RWPE1 (cell line): ENCODE data around the gene AJAP1.

ENCODE experiments used
- CTCF ChIA-PET: fragments of 350-600 bp; sonication (Branson Sonifier 250); formaldehyde crosslinking; extraction: SDS; loops from one replicate; lab custom pipeline; 2021; lab: Yijun Ruan, JAX
- POLR2A ChIA-PET: fragments of 400-600 bp; formaldehyde crosslinking; extraction: SDS; loops from one replicate; lab custom pipeline; 2020; ENCODE audit warnings: antibody characterized with exemption; ENCODE audit not compliant: low non-redundant PET; lab: Yijun Ruan, JAX
- DNase-seq: peaks from one replicate; pipeline ENCODE4 v3.0.0; 2012; ENCODE audit warnings: low spot score
- H3K27ac ChIP-seq: fragments of 450-650 bp; 2 replicates; pipeline ENCODE4 v1.5.1; 2017
- CTCF ChIP-seq: fragments of 450-650 bp; conservative IDR thresholded peaks from 2 replicates; pipeline ENCODE4 v1.5.1; 2017; ENCODE audit warnings: low read depth, mild to moderate bottlenecking

AJAP1 gene

GRCh38 chr1:4825800-4826450, 171.5 kb downstream of the AJAP1 start:
- 0 out of 2 replicates have a peak, but pooled peaks have one; percentile 13 for TF ChIP-seq CTCF
- ChIA-PET CTCF (interaction anchor here (0.6 to 0.7 kb wide), 2 partner anchors 163 to 166 kb away, joined by 3 read pairs; no protein-coding TSS in a partner anchor), POLR2A (no interaction called here)
- no peak overlapping the region for H3K27ac ChIP-seq
- peak; percentile 25 for DNase-seq

GRCh38 chr1:4830707-4831106, 176.3 kb downstream of the AJAP1 start:
- H3K27ac ChIP-seq, result no peak overlapping the region
- ChIA-PET POLR2A (no interaction called here), CTCF (no interaction called here)
- TF ChIP-seq CTCF, result no peak
- no peak for DNase-seq

GRCh38 chr1:4836574-4836973, 182.2 kb downstream of the AJAP1 start:
- no peak for DNase-seq
- no peak overlapping the region for H3K27ac ChIP-seq
- ChIA-PET CTCF (no interaction called here), POLR2A (no interaction called here)
- no peak for TF ChIP-seq CTCF

- DNase-seq, result no peak
- peak overlapping the region; percentile 71 for H3K27ac ChIP-seq
- CTCF ChIA-PET, result no interaction called here
- POLR2A ChIA-PET, result no interaction called here
- no peak for TF ChIP-seq CTCF
These were observed 182.7 kb downstream of the AJAP1 start for GRCh38 chr1:4837031-4837600.

- TF ChIP-seq CTCF, result no peak
- POLR2A ChIA-PET, result no interaction called here
- peak overlapping the region; percentile 71 for H3K27ac ChIP-seq
- CTCF ChIA-PET, result no interaction called here
- peak; percentile 51 for DNase-seq
These were observed 183.3 kb downstream of the AJAP1 start for GRCh38 chr1:4837752-4838151.

- TF ChIP-seq CTCF, result no peak
- H3K27ac ChIP-seq, result peak overlapping the region; percentile 71
- POLR2A ChIA-PET, result no interaction called here
- CTCF ChIA-PET, result no interaction called here
- DNase-seq, result peak; percentile 61
These were observed 183.8 kb downstream of the AJAP1 start for GRCh38 chr1:4838231-4838630.
